GM12892 (cell line): ENCODE data around the gene EPHA10.

Source experiments
- DNase-seq: peaks from one replicate; pipeline ENCODE4 v3.0.0; 2011; ENCODE audit not compliant: insufficient read length
- FAIRE-seq: peaks from 2 replicates; lab custom pipeline; 2011; peaks lifted over from hg19 to GRCh38; lab: Jason Lieb, UNC
- POLR2A ChIP-seq: IDR thresholded peaks from 2 replicates; pipeline ENCODE4 v1.6.1; 2011; ENCODE audit warnings: low read depth, low read length, control low read depth
- POLR2AphosphoS5 ChIP-seq: IDR thresholded peaks from 2 replicates; pipeline ENCODE4 v1.6.1; 2011; ENCODE audit warnings: low read depth, low read length, control low read depth
- TAF1 ChIP-seq: IDR thresholded peaks from 2 replicates; pipeline ENCODE4 v1.6.1; 2011; ENCODE audit warnings: low read depth, mild to moderate bottlenecking, control low read depth, low read length, borderline replicate concordance

Gene EPHA10

GRCh38 chr1:37719572-37720195 is 45.2 kb downstream of the EPHA10 start:
- FAIRE-seq (no peak), DNase-seq (no peak)
- TF ChIP-seq TAF1 (no peak), POLR2A (no peak), POLR2AphosphoS5 (no peak)

- DNase-seq = no peak
- no peak for FAIRE-seq
- no peak for TF ChIP-seq POLR2AphosphoS5
- no peak for TF ChIP-seq TAF1
- TF ChIP-seq POLR2A = no peak
These were observed 45.9 kb downstream of the EPHA10 start for GRCh38 chr1:37718901-37719571.

GRCh38 chr1:37718181-37718900 is 46.6 kb downstream of the EPHA10 start:
- TF ChIP-seq POLR2AphosphoS5 (no peak), POLR2A (no peak), TAF1 (no peak)
- FAIRE-seq = no peak

GRCh38 chr1:37717631-37718030 is 47.3 kb downstream of the EPHA10 start:
- FAIRE-seq (no peak), DNase-seq (no peak)
- no peak for TF ChIP-seq POLR2A
- TF ChIP-seq TAF1 = no peak
- TF ChIP-seq POLR2AphosphoS5 = no peak

More at GRCh38 chr1:37718181-37718900, 46.6 kb downstream of the EPHA10 start:
- DNase-seq = no peak

- no peak for FAIRE-seq
These were observed 48.6 kb downstream of the EPHA10 start for GRCh38 chr1:37716321-37716720.

GRCh38 chr1:37714689-37715088 is 50.2 kb downstream of the EPHA10 start:
- DNase-seq (no peak), FAIRE-seq (no peak)
- TF ChIP-seq TAF1 = no peak
- no peak for TF ChIP-seq POLR2AphosphoS5
- TF ChIP-seq POLR2A = no peak

More at GRCh38 chr1:37716321-37716720, 48.6 kb downstream of the EPHA10 start:
- no peak for TF ChIP-seq TAF1
- no peak for TF ChIP-seq POLR2A
- no peak for TF ChIP-seq POLR2AphosphoS5
- no peak for DNase-seq

GRCh38 chr1:37714226-37714625 is 50.7 kb downstream of the EPHA10 start:
- DNase-seq (no peak), FAIRE-seq (no peak)
- TF ChIP-seq TAF1 (no peak), POLR2A (no peak), POLR2AphosphoS5 (no peak)

- no peak for TF ChIP-seq POLR2AphosphoS5
- peak; percentile 30; the same call in 1 of the 2 replicates for TF ChIP-seq POLR2A
- FAIRE-seq (no peak), DNase-seq (no peak)
These were observed 56.4 kb downstream of the EPHA10 start for GRCh38 chr1:37708471-37708870.

GRCh38 chr1:37705399-37705798 is 59.5 kb downstream of the EPHA10 start:
- DNase-seq (no peak), FAIRE-seq (no peak)
- no peak for TF ChIP-seq POLR2AphosphoS5
- no peak for TF ChIP-seq TAF1

GRCh38 chr1:37704966-37705365 is 60.0 kb downstream of the EPHA10 start:
- no peak for TF ChIP-seq TAF1
- TF ChIP-seq POLR2AphosphoS5 = no peak
- no peak for TF ChIP-seq POLR2A
- no peak for DNase-seq
- FAIRE-seq = no peak

GRCh38 chr1:37703061-37703460 is 61.9 kb downstream of the EPHA10 start:
- TF ChIP-seq POLR2AphosphoS5 (no peak), TAF1 (no peak), POLR2A (no peak)
- DNase-seq (no peak), FAIRE-seq (no peak)

- TF ChIP-seq TAF1 = no peak
- no peak for TF ChIP-seq POLR2A
- TF ChIP-seq POLR2AphosphoS5 = no peak
- FAIRE-seq (no peak), DNase-seq (no peak)
These were observed 63.9 kb downstream of the EPHA10 start for GRCh38 chr1:37701051-37701450.
